ENCODE data around the gene CD300E.
A peak's percentile ranks its signal among the peaks of the same experiment; 100 is the strongest.
"Not testable (repeated sequence)": the region's sequence is repeated elsewhere in the genome, so short reads cannot be mapped to it uniquely, and the experiment has no call there.

CD300E gene

DNA sequence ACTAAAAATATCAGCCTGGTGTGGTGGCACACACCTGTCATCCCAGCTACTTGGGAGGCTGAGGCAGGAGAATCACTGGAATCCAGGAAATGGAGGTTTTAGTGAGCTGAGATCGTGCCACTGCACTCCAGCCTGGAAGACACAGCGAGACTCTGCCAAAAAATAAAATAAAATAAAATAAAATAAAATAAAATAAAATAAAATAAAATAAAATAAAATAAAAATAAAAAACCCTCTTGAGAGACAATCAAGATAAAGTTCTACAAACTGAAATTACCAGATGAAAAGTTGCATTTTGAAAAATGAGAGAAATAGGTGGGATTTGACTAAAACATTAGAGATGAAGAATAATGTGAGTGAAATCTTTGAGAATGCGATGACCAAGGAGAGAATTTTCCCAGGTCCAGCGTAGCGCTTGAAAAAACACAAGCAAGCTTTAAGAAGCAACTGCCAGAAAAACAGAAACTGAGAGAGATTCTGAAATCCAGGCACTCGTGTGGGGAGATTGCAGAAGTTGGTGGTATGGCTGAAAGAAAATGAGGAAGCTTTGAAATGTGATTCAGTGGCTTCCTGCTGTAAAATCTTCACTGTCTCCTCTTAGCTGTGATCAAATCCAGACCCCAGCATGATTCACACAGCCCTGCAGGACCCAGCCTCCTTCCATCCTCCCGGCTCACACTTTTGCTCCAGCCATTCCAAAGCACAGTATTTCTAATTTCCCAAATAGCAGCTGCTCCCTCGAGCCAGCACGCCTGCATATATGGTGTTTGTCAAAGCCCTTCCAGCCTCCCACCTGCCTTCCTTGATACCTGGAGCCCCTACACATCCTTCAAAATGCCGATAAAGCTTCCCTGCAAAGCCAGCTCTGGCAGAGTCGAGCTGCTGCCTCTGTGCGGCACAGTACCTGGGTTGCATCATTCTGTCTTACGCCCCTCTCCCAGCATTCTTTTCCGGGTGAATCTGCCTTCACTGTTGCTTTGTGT is 8.2 kb upstream of the CD300E start:
- TF ChIP-seq, protein P1, sequence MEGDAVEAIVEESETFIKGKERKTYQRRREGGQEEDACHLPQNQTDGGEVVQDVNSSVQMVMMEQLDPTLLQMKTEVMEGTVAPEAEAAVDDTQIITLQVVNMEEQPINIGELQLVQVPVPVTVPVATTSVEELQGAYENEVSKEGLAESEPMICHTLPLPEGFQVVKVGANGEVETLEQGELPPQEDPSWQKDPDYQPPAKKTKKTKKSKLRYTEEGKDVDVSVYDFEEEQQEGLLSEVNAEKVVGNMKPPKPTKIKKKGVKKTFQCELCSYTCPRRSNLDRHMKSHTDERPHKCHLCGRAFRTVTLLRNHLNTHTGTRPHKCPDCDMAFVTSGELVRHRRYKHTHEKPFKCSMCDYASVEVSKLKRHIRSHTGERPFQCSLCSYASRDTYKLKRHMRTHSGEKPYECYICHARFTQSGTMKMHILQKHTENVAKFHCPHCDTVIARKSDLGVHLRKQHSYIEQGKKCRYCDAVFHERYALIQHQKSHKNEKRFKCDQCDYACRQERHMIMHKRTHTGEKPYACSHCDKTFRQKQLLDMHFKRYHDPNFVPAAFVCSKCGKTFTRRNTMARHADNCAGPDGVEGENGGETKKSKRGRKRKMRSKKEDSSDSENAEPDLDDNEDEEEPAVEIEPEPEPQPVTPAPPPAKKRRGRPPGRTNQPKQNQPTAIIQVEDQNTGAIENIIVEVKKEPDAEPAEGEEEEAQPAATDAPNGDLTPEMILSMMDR (IDR thresholded peaks at IDR 0.05; ENCODE audit: control insufficient read depth, insufficient read depth, low read depth, low read length, missing control alignments) = no peak
- H3K4me3 ChIP-seq (ENCODE audit: control insufficient read depth, low read depth, low read length) = no peak overlapping the region
- peak; percentile 18 for DNase-seq (ENCODE audit: low read depth)

DNA sequence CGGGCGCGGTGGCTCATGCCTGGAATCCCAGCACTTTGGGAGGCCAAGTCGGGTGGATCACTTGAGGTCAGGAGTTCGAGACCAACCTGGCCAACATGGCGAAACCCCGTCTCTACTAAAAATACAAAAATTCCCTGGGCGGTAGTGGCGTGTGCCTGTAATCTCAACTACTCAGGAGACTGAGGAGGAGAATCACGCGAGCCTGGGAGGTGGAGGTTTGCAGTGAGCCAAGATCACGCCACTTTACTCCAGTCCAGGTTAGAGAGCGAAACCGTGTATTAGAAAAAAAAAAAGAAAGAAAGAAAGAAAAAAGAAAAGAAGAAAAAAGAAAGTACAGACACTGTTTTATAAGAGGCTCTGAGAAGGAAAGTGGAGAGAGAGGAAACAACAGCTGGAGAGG is 6.7 kb upstream of the CD300E start:
- not testable (repeated sequence) for DNase-seq (ENCODE audit: low read depth); H3K4me3 ChIP-seq (ENCODE audit: control insufficient read depth, low read depth, low read length)

DNA sequence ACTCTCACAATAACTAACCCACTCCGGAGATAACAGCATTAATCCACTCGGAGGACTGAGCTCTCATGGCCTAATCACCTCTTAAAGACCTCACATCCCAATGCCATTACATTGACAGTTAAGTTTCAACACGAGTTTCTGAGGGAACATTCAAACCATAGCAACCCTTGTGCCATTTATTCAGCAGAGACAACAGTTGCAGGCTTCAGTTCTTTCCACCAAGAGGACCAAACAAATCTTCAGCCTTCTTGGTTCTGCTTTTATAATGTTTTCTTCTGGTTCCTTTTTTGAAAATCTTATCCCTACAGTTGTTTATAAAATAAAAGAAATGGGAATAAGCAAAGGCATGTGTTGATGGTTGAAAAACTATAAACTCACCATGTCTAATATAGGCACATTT is 2.1 kb upstream of the CD300E start:
- no peak overlapping the region for H3K4me3 ChIP-seq (ENCODE audit: control insufficient read depth, low read depth, low read length)
- no peak for DNase-seq (ENCODE audit: low read depth)
- TF ChIP-seq, protein P1 (IDR thresholded peaks at IDR 0.05; ENCODE audit: control insufficient read depth, insufficient read depth, low read depth, low read length, missing control alignments) = no peak

DNA sequence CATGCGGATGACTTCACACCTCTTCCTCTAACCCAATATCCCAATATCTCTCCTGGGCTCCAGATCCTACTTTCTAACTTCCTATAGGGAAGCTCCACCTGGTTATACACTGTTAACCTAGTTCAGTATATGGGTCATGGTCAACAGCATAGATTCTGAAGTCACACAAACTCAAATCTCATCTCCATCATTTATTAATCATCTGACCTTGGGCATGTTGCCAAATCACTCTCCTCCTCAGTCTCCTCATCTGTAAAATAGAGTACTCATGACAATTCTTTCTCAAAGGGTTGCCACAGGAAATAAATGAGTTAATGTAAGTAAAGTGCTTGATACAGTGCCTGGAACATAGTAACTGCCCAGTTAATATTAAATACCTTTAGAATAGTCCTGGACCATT is 593 bp upstream of the CD300E start:
- TF ChIP-seq, protein P1 (IDR thresholded peaks at IDR 0.05; ENCODE audit: control insufficient read depth, insufficient read depth, low read depth, low read length, missing control alignments) = no peak
- DNase-seq (ENCODE audit: low read depth) = no peak
- no peak overlapping the region for H3K4me3 ChIP-seq (ENCODE audit: control insufficient read depth, low read depth, low read length)

DNA sequence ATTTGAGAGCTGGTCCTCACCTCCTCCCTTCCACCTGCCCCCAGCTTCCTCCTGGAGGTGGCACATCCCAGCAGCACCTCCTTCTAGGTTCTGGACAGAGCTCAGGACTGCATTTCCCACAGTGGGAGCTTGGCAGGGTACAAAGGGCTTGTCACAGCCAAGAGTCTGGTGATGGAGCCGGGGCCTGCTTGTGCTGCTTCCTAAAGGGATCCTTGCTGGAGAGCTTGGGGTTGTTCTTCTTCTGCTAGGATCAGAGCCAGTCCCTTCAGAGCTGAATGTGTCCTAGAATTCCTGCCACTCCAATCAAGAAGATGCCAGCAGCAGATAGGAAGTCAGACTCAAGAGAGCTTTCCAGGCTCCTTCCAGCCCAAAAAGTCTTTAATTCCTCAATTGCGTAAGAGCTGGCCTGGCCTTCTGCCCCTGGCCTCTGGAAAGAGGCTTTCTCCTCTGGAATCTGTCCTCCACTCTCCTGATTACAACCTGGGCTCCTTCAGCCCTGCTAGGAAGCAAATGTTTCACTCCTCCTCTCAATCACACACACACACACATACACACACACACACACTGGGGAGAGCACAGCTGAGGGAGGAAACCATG is 4.4 kb downstream of the CD300E start:
- no peak overlapping the region for H3K4me3 ChIP-seq (ENCODE audit: control insufficient read depth, low read depth, low read length)
- TF ChIP-seq, protein P1 (IDR thresholded peaks at IDR 0.05; ENCODE audit: control insufficient read depth, insufficient read depth, low read depth, low read length, missing control alignments) = no peak
- no peak for DNase-seq (ENCODE audit: low read depth)

DNA sequence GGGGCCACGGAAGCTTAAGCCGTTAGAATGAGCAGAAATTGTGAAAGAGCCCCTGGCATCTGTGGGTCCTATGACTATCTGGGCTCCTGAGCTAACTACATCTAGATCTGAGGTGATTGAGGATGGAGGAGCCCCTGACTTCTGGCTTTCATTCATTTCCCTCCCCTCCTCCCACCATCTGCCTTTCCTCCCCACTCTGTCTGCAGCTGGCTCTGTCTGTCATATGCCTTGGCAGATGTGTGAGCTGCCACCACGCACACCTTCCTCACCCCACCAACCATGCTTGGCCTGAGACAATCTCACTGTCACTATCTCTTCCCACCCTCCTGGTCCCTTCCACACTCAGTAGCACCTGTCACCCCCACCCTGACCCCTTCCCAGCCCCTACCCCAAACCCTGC is 5.1 kb downstream of the CD300E start:
- no peak overlapping the region for H3K4me3 ChIP-seq (ENCODE audit: control insufficient read depth, low read depth, low read length)
- DNase-seq (ENCODE audit: low read depth) = no peak
- TF ChIP-seq, protein P1 (IDR thresholded peaks at IDR 0.05; ENCODE audit: control insufficient read depth, insufficient read depth, low read depth, low read length, missing control alignments) = no peak

DNA sequence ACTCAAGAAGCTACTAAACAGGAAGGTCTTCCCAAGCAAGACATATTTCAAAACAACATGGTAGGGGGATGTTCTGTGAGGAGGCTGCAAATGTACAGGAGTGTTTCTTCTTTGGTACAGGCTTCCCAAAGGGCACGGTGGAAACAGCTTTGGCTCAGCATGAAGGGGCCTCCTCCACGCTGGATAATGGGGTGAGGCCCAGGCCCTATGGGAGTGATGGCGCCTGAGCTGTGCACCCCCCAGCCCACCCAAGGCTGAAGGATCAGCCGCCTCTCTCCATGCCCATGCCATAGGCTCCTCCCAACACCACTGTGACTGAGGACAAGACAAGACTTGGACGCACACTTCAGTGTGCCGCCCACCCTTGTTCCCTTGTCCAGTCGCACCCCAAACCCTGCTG is 6.8 kb downstream of the CD300E start:
- H3K4me3 ChIP-seq (ENCODE audit: control insufficient read depth, low read depth, low read length) = no peak overlapping the region
- TF ChIP-seq, protein P1 (IDR thresholded peaks at IDR 0.05; ENCODE audit: control insufficient read depth, insufficient read depth, low read depth, low read length, missing control alignments) = no peak
- no peak for DNase-seq (ENCODE audit: low read depth)

Data from AG09309 (cell line).